CD4-positive, alpha-beta T cell treated with Interleukin-6 at 100 ng/mL for 8 hours (primary cell): ENCODE measurements around the gene TMEM259.
A peak's percentile ranks its signal among the peaks of the same experiment; 100 is the strongest.
"Not testable (repeated sequence)": the region's sequence is repeated elsewhere in the genome, so short reads cannot be mapped to it uniquely, and the experiment has no call there.

ENCODE experiments used
- DNase-seq: peaks from one replicate; pipeline ENCODE4 v3.0.0-alpha.2; 2020; ENCODE audit warnings: mixed read lengths, low spot score

TMEM259 gene

DNA sequence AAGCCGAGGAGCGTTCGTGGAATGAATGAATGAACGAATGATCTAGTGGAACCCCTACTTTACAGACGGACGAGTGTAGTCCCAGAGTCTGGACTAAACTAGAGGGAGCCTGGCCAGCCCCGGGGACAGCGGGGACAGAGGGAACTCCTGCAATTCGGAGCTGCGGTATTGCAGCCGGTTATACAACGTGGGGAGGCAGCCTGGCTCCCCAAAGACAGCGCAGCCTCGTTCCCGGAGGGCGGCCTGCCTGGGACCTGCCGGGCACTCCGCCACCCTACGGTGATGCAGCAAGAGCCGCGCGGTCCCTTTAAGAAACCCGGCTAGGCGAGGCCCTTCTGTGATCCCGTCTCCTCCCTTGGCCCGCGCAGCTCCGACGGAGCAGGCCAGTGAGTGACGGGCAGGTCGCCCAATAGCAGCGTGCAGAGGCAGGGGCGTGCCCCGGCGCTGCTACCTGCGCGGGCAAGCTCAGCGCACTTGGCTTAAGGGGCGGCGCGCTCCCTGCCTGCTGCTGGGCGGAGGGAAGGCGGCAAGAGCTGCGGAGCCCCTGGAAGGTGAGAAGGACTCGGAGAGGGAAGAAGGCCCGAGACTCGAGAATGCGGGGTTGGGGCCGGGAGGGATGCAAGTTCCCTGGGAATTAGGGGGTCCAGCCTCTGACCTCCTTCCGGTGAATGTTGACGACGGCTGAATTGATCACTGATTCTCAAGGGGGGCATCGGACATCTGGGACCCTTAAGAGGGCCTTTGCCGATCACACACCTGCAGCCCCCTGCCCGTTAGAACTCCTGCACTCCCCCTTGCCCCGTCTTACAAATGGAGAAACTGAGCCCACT, 18.9 kb upstream of the TMEM259 start, which contains the start of gene ABCA7:
TSS of gene ABCA7 (plus strand) at position 462 of the 830 bp plus-strand sequence. CDS start 1,255 bp downstream, outside the sequence.
- peak; percentile 99 for DNase-seq

- no peak for DNase-seq
Observed at GRCh38 chr19:1038978-1039645, 18.2 kb upstream of the TMEM259 start.

DNA sequence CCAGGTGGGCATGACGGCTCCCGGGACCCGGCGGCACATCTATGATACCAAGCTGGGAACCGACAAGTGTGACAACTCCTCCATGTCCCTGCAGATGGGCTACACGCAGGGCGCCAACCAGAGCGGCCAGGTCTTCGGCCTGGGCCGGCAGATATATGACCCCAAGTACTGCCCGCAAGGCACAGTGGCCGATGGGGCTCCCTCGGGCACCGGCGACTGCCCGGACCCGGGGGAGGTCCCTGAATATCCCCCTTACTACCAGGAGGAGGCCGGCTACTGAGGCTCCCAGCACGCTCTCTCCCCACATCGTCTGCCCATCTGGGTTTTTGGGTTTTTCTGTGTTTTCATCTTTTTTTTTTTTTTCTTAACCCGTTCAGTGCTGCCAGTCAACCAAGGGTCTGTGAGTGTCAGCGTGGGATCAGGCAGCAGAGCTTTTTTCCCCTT, 16.7 kb upstream of the TMEM259 start:
- DNase-seq, result no peak

DNA sequence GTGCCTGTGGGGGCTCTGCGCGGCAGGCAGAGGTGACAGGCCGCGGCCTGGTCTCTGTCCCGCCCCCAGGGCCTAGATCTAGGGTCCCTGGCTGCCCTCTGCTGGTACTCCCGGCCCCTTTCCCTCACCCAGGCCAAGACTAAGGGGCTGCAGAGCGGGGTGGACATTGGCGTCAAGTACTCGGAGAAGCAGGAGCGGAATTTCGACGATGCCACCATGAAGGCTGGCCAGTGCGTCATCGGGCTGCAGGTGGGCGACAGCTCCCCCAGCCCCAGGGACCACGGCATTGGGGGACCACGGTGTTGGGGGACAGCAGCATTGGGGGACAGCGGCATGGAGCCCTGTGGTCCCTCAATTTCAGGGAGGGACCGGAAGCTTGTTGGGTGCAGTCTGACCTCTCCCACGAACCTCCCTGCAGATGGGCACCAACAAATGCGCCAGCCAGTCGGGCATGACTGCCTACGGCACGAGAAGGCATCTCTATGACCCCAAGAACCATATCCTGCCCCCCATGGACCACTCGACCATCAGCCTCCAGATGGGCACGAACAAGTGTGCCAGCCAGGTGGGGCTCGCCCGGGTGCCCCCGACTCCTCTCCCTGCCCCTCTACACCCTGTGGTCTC, 15.2 kb upstream of the TMEM259 start:
- DNase-seq, result no peak

DNA sequence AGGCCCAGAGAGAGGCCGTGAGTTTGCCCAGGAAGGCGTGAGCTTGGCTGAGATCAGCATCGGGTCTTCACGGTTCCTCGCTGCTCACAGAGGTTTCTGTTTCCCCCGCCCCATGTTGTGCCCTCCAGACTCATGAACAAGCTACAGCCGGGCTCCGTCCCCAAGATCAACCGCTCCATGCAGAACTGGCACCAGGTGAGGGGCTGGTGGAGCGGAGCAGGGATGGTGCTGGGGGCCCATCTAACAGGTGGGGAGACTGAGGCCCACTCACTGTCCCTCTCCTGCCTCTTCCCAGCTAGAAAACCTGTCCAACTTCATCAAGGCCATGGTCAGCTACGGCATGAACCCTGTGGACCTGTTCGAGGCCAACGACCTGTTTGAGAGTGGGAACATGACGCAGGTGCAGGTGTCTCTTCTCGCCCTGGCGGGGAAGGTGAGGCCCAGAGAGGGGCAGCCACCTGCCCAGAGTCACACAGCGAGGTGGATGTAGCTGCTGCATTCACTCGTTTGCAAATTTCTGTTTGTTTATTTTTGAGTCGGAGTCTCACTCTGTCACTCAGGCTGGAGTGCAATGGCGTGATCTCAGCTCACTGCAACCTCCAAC, 11.4 kb upstream of the TMEM259 start:
- DNase-seq, result no peak

- peak; percentile 77 for DNase-seq
Observed at GRCh38 chr19:1028062-1028926, 7.4 kb upstream of the TMEM259 start.

DNA sequence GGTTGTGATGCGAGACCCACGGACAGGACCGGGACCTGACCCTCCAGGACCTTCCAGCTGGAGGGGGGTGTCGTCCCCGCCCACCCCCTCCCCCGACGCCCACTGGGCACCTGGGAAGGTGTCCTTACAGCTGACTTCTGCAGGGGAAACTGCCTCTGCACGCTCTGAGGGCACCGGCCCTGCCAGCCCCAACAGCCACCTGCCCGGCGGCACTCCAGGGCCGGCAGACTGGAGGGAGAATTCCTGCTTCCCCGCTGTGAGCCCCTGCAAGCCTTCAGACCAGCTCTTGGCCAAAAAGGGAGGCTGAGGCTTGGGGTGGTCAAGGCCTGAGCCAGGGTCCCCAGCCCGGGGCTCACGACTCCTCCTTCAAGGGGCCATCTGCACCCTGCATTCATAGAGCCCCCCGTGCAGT, 6.7 kb upstream of the TMEM259 start:
- DNase-seq, result peak; percentile 17

DNA sequence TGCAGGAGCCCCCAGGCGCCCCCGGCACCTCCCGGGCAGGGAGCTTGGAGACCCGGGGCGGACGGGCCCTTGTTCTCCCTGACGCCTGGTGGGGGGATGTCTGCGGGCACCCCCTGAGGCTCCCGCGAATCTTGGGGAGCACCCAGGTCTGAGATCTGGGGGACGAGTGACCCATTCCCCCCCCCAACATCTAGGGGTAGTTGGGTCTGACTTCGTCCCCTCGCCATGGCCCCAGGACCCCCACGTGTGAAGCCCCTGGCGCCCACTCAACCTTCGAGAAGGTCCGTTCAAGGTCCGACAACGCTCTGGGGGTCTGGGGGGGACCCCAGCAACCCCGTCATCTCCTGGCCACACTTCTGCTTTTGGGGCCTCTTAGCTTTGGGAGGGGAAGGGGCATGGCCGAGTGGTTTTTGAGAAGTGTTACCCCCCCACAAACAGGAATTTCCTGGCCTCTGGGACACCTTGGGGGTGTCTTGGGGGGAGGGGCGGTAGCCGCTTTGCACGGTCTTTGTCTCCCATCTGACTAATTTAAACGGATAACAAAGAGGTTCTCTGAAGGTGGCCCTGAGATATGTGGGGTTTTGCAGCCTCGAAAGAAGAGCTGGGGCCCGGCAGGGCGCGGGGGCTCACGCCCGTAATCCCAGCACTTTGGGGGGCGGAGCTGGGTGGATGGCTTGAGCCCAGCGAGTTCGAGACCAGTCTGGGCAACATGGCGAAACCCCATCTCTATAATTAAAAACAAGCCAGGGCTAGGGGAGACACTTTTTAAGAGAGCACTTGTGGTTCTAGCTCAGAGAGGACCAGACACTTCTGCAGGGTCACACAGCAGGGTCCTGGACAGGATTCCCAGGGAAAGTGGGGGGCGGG, 6.1 kb upstream of the TMEM259 start:
- peak; percentile 17 for DNase-seq

DNA sequence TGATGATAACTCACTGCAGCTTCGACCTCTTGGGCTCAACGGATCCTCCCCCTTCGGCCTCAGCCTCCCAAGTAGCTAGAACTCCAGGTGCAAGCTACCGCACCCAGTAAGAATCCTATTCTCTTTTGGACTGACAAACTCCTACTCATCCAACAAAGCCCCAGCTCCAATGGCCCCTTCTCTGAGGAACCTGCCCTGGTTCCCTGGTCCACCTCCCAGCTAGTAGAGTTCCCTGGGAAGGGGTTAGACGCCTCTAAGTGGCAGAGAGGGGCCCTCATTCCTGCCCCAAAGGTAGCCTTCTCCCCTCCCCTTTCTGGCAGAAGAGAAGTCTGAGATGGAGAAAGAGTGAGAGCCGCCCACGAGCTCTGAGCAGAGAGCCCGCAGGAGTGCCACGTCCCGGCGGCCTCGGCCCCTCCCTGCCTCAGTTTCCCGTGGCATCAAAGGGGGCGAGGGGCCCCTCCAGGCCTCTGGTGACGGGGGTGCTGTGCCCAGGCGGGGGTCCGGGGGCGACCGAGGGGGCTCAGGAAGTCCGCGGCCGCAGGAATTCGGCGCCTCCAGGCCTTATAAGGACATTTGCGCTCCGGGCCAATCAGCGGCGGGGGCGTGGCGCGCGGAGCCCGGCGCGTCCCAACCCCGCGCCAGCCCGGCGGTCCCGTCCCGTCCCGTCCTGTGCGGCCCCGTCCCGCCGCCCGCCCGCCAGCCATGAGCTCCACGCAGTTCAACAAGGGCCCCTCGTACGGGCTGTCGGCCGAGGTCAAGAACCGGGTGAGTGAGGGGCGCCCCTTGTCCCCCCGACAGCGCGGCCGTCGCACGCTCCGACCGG, 5.2 kb upstream of the TMEM259 start, which contains the start of gene CNN2:
TSS of gene CNN2 (plus strand) at position 649 of the 823 bp plus-strand sequence. CDS start at position 703, 54 bp downstream.
- peak; percentile 47 for DNase-seq

DNA sequence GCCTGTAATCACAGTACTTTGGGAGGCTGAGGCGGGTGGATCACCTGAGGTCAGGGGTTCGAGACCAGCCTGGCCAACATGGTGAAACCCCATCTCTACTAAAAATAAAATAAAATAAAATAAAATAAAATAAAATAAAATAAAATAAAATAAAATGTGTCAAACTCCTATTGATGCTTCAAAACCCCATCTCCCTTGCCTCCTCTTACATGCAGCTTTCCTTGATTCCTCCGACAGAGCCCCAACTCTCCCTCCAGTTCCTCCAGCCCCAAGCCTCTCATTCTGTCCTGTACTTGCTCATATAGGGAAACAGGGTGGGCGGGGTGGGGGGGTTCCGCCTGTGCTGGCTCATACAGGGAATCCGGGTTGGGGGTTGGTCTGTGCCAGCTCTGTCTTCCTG, 4.2 kb upstream of the TMEM259 start:
- not testable (repeated sequence) for DNase-seq

DNA sequence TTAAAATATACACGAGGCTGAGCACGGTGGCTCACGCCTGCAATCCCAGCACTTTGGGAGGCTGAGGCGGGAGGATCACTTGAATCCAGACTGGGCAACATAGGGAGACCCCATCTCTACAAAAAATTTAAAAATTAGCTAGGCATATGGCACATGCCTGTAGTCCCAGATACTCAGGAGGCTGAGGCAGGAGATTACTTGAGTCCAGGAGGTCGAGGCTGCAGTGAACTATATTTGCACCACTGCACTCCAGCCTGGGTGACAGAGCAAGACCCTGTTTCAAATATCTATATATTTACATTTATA, 2.9 kb upstream of the TMEM259 start:
- not testable (repeated sequence) for DNase-seq

DNA sequence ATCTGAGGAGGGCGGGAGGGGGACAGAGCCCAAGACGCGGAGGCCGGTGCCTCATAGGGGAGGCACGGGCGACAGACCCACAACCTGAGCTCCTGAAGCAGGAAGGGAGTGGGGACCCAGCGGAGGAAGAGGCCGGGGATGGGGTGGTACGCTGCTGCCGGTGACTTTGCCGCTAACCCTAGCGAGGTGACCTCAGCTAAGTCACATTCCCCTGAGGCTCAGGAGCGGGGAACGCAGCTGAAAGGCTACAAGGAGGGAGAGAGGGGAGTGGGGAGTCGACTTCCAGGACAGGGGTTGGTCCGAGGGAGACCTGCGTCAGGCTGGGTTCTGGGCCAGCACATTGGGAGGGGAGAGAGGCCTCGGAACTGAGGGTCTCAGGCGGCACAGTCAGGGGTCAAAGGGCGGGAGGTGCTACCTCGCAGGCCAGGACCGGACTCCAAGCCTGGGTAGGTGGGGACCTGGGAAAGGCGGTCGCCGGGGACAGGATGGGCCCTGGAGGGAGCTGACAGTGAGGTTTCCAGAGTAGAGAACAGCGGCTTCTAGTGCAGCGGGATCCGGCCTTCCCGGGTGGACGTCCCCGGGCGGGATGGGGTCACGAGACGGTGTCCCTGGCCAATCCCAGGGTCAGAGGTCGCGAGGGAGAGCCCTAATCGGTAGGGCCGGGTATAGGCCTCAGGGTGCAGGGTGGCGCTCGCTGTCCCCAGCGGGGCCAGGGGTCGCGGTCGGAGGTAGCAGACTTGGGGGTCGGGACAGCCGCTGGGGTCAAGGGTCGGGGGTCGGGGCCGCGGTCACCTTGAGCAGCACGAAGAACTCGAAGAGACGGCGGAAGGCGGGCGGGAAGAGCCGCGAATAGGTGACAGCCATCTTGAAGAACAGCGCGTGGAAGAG, 699 bp downstream of the TMEM259 start:
- no peak for DNase-seq

DNA sequence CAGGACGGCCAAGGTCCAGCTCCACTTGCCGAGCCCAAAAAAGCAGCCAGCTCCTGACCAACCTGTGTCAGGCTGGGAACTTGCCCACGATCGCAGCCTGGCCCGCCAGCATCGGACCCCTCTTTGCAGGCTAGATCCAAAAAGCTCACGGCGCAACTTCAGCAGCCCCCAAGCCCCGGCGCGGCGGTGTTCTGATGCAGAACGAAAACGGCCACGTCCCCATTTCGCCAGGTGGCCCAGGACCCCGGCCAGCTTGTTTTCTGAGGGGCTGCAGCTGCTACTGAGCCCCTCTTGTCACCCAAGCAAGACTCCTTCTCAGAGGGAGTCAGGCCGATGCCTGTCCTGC, 1.3 kb downstream of the TMEM259 start:
- DNase-seq, result no peak

DNA sequence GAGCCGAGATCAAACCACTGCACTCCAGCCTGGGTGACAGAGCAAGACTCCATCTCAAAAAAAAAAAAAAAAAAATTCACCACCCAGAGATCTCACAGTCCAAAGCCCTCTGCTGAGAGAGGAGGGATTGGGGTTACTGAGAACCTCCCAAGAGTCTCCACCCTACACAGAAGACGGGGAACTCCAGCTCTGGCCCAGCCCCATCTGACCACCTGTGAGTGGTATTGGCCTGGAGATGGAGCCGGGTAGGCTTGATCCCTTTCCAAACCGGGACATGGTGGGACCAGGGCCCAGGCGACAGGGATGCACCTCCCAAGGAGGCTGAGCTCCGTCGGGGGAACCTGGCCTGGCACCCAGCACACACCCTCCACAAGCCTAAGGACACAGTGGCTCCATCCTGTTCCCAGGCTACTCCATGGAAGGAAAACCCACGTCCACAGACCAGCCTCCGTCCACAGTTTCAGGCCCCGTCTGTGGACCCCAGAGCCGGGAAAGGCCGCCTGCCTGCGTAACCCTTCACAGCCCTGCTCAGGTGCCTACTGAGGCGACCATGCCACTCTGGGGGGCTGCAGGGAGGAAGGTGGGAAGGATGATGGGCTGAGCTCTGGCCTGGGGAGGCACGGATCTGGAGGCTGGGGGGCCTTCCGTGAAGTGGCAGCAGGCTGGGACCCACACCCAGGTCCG, 1.8 kb downstream of the TMEM259 start:
- DNase-seq, result no peak

- DNase-seq, result no peak
Observed at GRCh38 chr19:1018393-1018792, 2.5 kb downstream of the TMEM259 start.

DNA sequence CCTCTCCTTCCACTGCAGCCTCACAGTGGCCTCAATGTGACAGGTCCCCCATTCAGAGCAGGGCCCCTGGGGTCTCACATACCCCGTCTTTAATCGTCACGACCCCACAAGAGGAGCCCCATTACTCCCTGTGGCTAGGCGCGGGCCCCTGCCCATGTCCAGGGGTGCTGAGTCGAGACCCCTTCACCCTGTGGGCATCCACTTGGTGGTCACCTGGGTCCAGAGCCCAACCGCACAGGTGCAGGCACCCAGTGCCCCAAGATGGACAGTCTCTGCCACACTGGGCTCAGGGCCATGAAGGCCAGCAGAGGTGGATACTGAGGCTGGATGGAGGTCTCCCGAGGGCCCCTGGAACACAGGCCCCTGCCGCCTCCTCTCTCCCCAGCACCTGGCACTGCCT, 3.0 kb downstream of the TMEM259 start:
- no peak for DNase-seq

DNA sequence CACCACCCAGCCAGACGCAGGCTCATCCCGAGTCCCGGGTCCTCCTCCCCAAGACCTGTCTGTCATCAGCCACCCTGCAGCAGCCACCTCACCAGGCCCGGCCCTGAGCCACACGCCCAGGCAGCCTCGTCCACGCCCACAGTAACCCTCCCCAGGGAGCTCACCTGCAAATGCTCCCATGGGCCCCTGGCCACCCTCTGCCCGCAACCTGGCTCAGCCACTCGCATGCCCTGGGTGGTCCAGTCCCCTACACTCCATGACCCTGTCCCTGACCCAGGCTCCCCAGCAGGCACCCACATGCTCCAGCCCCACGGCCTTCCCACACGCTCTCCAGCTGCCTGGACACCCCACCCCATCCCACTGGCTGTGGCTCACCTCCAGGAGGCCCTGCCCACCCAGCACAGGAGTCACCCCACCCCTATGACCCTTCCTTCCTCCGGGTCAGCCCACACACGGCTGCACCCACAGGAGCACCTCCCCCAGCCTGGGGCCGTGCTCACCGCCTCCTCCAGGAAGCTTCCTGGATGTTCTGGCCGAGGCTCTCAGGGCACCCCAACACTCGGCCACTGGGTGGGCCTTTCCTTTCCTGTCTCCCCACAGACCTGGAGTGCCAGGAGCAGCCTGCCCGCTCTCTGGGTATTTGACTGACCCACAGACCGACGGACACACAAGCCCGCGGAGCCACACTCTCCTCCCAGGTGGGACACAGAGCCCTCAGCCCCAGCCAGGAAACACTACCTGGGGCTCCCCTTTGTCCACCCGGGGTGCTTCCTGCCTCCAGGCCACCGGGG, 3.6 kb downstream of the TMEM259 start:
- DNase-seq, result no peak
